Fibroblast of the conjunctiva (primary cell): ENCODE results near the gene SURF6.
"Not testable (repeated sequence)": the region's sequence is repeated elsewhere in the genome, so short reads cannot be mapped to it uniquely, and the experiment has no call there.

ENCODE experiments used
- DNase-seq: peaks from one replicate; pipeline ENCODE4 v3.0.0-alpha.2; 2010; ENCODE audit warnings: low read depth

Gene SURF6

GRCh38 chr9:133327021-133327420, 9.0 kb downstream of the SURF6 start:
- DNase-seq = not testable (repeated sequence)

- DNase-seq = no peak
These were observed 11.8 kb downstream of the SURF6 start for GRCh38 chr9:133323991-133324703.

- DNase-seq = no peak
These were observed 12.8 kb downstream of the SURF6 start for GRCh38 chr9:133323211-133323610.

GRCh38 chr9:133322701-133323100, 13.3 kb downstream of the SURF6 start:
- no peak for DNase-seq

- no peak for DNase-seq
These were observed 14.5 kb downstream of the SURF6 start for GRCh38 chr9:133321411-133321935.

GRCh38 chr9:133320421-133320881, 15.5 kb downstream of the SURF6 start:
- no peak for DNase-seq

GRCh38 chr9:133317551-133317950, 18.4 kb downstream of the SURF6 start:
- not testable (repeated sequence) for DNase-seq

- no peak for DNase-seq
These were observed 20.0 kb downstream of the SURF6 start for GRCh38 chr9:133315997-133316396.

GRCh38 chr9:133309608-133310007, 26.4 kb downstream of the SURF6 start:
- DNase-seq = no peak

- no peak for DNase-seq
These were observed 28.7 kb downstream of the SURF6 start for GRCh38 chr9:133307301-133307700.

GRCh38 chr9:133306242-133307204, 29.5 kb downstream of the SURF6 start:
- no peak for DNase-seq

- no peak for DNase-seq
These were observed 30.3 kb downstream of the SURF6 start for GRCh38 chr9:133305731-133306130.

GRCh38 chr9:133304477-133305377, 31.3 kb downstream of the SURF6 start:
- no peak for DNase-seq

GRCh38 chr9:133304158-133304470, 31.9 kb downstream of the SURF6 start:
- no peak for DNase-seq

GRCh38 chr9:133303266-133304157, 32.5 kb downstream of the SURF6 start:
- no peak for DNase-seq

GRCh38 chr9:133301253-133302230, 34.4 kb downstream of the SURF6 start:
- DNase-seq = no peak

GRCh38 chr9:133299996-133300395, 36.0 kb downstream of the SURF6 start:
- not testable (repeated sequence) for DNase-seq

- no peak for DNase-seq
These were observed 41.7 kb downstream of the SURF6 start for GRCh38 chr9:133294257-133294656.

- no peak for DNase-seq
These were observed 45.2 kb downstream of the SURF6 start for GRCh38 chr9:133290751-133291302.
